ENCODE data around the gene ZNF516. TPM values are rescaled to one million over a fixed set of nuclear protein-coding genes. Genes with fewer than 3 reads are reported as not detected.

Gene ZNF516
- total and polyA plus RNA-seq, 7 experiments from 2014 or later = 1.9 to 60.4 (median 21.7) TPM

DNA sequence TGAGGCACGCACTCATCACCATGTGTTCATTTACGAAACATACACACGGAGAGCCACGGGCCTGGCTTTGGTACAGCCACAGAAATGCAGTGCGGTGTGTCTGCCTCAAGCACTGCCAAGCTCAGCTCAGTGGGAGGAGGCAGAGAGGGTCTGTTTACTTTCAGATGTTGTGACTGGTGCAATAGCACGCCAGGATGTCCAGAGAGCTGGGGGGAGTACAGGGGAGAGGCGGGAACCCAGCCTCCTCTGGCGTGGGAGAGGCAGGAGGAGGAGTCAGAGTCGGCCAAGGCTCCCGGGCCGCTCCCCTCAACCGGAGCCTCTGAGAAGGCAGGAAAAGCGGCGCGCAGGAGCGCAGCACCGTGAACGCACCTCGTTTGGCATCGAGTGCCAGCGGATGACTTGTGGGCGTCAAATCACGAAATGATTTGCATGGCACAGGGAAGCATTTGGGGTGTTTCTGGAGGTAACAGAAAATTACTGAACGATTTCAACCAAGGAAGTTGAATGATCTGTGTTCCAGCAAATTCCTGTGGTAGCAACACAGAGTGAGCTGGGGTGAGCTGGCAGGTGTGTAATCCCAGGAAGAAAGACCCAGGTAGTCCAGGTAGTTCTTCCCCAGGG, 143.0 kb downstream of the ZNF516 start:
- H3K4me1 ChIP-seq (ENCODE audit: control insufficient read depth in 2 of 2, insufficient read depth in 2 of 2, low read length in 2 of 2) = peaks cover 0 to 3% of the 10 kb centered on the region in 2 donors
- peaks cover 0 to 3% (median 0%) of the 10 kb centered on the region in 3 experiments for H3K36me3 ChIP-seq (ENCODE audit: control insufficient read depth in 2 of 3, insufficient read depth in 3 of 3, low read length in 3 of 3)
- no peaks in the 10 kb centered on the region for H3K27me3 ChIP-seq (ENCODE audit: control insufficient read depth in 2 of 2, insufficient read depth in 2 of 2, low read length in 2 of 2)
- H3K27ac Mint-ChIP-seq = peak overlapping the region in 1 of 9 donors; percentile 47
- POLR2A ChIA-PET = interaction anchor here (0.6 kb wide), 1 partner anchor 1720 kb away, joined by 3 read pairs; no protein-coding TSS in a partner anchor
- H3K9me3 Mint-ChIP-seq = peaks cover 0 to 18% (median 6%) of the 10 kb centered on the region in 11 donors
- intact Hi-C loops (cut with micrococcal nuclease) = no loop called here
- peaks cover 4 to 9% (median 7%) of the 10 kb centered on the region in 7 donors for H3K4me1 Mint-ChIP-seq
- no peaks in the 10 kb centered on the region for H3K9me3 ChIP-seq (ENCODE audit: control insufficient read depth in 2 of 3, low read length in 3 of 3)
- no peak overlapping the region for H3K4me3 ChIP-seq (ENCODE audit: low read length)
- peak overlapping the region in 1 of 10 donors; percentile 29 for H3K4me3 Mint-ChIP-seq
- H3K27me3 Mint-ChIP-seq = peaks cover 0 to 9% (median 0%) of the 10 kb centered on the region in 5 donors
- peaks cover 0 to 22% (median 11%) of the 10 kb centered on the region in 5 donors for H3K36me3 Mint-ChIP-seq
- ATAC-seq (no peak), DNase-seq (no peak)
- CTCF ChIA-PET = no interaction called here
- H3K27ac ChIP-seq (ENCODE audit: low read depth, low read length) = no peak overlapping the region

DNA sequence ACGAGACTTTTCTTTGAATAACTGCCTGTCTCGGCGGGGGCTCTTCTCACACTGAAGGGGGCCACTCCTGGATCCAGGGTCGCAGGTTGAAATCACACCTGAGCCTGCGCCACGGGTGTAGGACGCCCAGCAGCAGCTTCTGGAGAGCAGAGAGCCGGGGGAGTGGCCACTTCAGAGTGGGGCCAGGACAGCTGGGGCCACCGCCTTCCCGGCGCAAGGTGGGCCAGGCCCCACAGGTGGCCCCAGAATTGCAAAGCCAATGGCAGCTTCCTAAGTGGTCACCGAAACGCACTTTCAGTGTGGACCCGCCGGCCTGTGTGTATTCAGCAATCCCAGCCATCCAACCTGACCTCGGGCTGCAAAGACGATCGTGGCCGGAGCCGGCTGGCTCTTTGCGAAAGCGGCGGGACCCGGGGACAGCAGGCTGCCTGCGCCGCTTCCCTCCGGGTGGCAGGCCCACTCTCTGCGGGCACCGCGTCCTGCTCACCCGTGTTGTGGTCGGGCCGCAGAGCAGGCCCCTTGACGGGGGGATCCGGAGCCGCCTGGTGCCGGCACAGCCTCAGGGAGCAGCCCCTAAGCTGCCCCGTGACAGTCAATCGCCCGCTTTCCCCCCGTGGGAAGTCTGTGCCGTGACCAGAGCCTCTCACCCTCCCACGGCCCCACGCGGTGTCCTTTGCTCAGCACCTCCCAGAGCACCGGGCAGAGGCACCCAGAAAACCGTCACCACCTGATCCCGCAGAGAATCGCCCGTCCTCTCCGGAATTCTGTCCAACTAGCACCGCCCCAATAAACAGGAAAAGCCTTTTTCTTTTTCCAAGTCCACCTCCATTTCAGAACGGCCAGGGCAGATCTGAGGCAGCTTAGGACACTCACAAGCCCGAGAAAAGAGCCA, 144.7 kb downstream of the ZNF516 start:
- peaks cover 0 to 3% of the 10 kb centered on the region in 2 donors for H3K4me1 ChIP-seq (ENCODE audit: control insufficient read depth in 2 of 2, insufficient read depth in 2 of 2, low read length in 2 of 2)
- Mint-ChIP-seq H3K36me3 (peaks cover 0 to 16% (median 6%) of the 10 kb centered on the region in 5 donors), H3K27me3 (peaks cover 0 to 9% (median 0%) of the 10 kb centered on the region in 5 donors), H3K9me3 (peaks cover 0 to 18% (median 6%) of the 10 kb centered on the region in 11 donors), H3K4me3 (no peak overlapping the region), H3K4me1 (peaks cover 4 to 9% (median 7%) of the 10 kb centered on the region in 7 donors), H3K27ac (no peak overlapping the region)
- no peak overlapping the region for H3K4me3 ChIP-seq (ENCODE audit: low read length)
- ATAC-seq = no peak
- no peak for DNase-seq
- CTCF ChIA-PET = interaction anchor here (0.6 kb wide), 2 partner anchors 38 to 353 kb away, joined by 3 read pairs; no protein-coding TSS in a partner anchor
- intact Hi-C loops (cut with micrococcal nuclease) = no loop called here
- H3K27ac ChIP-seq (ENCODE audit: low read depth, low read length) = no peak overlapping the region
- no peaks in the 10 kb centered on the region for H3K27me3 ChIP-seq (ENCODE audit: control insufficient read depth in 2 of 2, insufficient read depth in 2 of 2, low read length in 2 of 2)
- H3K9me3 ChIP-seq (ENCODE audit: control insufficient read depth in 2 of 3, low read length in 3 of 3) = no peaks in the 10 kb centered on the region
- POLR2A ChIA-PET = no interaction called here
- no peaks in the 10 kb centered on the region for H3K36me3 ChIP-seq (ENCODE audit: control insufficient read depth in 2 of 3, insufficient read depth in 3 of 3, low read length in 3 of 3)

DNA sequence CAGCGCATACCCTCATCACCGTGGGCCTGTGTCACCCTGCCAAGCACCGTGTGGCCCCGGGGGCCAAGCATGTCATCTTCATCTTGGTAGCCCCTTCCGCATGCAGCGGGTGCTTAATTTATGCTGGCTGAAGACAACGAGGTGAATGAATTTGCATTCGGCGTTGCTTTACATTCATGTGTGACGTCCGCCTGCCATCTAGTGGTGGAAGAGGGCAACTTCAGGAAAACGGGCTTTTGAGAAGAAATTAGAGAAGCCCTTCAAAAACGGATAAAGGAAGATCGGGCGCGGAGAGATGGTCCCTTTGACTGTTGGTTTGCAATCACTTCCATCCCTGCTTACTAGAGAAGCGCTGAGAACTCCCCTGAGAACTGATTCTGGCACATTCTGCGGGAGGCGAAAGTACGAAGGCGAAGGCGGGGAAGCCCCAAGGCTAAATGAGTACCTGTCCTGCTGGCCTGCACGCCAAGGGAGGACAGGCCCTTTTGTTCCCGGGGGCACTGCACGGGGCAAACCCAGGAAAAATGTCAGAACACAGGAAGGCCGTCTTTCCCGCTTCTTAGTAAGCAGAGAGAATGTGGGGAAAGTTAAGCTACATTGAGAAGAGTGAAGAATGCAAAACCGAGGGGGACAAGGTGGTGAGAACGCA, 145.9 kb downstream of the ZNF516 start:
- intact Hi-C loops (cut with micrococcal nuclease) = loop anchor here (1.0 to 10.0 kb wide), 7 partner anchors 464 to 1994 kb away; no protein-coding TSS in a partner anchor
- no peak overlapping the region for H3K27ac ChIP-seq (ENCODE audit: low read depth, low read length)
- H3K4me1 Mint-ChIP-seq = peaks cover 4 to 9% (median 7%) of the 10 kb centered on the region in 7 donors
- H3K4me3 Mint-ChIP-seq = peak overlapping the region in 5 of 10 donors; percentile 4 to 49 (median 12)
- H3K36me3 Mint-ChIP-seq = peaks cover 0 to 8% (median 1%) of the 10 kb centered on the region in 5 donors
- DNase-seq = peak in 8 of 9 donors; percentile 42 to 70 (median 60)
- H3K36me3 ChIP-seq (ENCODE audit: control insufficient read depth in 2 of 3, insufficient read depth in 3 of 3, low read length in 3 of 3) = no peaks in the 10 kb centered on the region
- ChIA-PET POLR2A (no interaction called here), CTCF (no interaction called here)
- no peaks in the 10 kb centered on the region for H3K27me3 ChIP-seq (ENCODE audit: control insufficient read depth in 2 of 2, insufficient read depth in 2 of 2, low read length in 2 of 2)
- H3K4me1 ChIP-seq (ENCODE audit: control insufficient read depth in 2 of 2, insufficient read depth in 2 of 2, low read length in 2 of 2) = peaks cover 0 to 3% of the 10 kb centered on the region in 2 donors
- peak overlapping the region in 2 of 9 donors; percentile 5 to 39 for H3K27ac Mint-ChIP-seq
- H3K9me3 ChIP-seq (ENCODE audit: control insufficient read depth in 2 of 3, low read length in 3 of 3) = no peaks in the 10 kb centered on the region
- H3K27me3 Mint-ChIP-seq = peaks cover 0 to 9% (median 0%) of the 10 kb centered on the region in 5 donors
- peaks cover 0 to 14% (median 4%) of the 10 kb centered on the region in 11 donors for H3K9me3 Mint-ChIP-seq
- ATAC-seq = peak; percentile 68
- H3K4me3 ChIP-seq (ENCODE audit: low read length) = no peak overlapping the region

DNA sequence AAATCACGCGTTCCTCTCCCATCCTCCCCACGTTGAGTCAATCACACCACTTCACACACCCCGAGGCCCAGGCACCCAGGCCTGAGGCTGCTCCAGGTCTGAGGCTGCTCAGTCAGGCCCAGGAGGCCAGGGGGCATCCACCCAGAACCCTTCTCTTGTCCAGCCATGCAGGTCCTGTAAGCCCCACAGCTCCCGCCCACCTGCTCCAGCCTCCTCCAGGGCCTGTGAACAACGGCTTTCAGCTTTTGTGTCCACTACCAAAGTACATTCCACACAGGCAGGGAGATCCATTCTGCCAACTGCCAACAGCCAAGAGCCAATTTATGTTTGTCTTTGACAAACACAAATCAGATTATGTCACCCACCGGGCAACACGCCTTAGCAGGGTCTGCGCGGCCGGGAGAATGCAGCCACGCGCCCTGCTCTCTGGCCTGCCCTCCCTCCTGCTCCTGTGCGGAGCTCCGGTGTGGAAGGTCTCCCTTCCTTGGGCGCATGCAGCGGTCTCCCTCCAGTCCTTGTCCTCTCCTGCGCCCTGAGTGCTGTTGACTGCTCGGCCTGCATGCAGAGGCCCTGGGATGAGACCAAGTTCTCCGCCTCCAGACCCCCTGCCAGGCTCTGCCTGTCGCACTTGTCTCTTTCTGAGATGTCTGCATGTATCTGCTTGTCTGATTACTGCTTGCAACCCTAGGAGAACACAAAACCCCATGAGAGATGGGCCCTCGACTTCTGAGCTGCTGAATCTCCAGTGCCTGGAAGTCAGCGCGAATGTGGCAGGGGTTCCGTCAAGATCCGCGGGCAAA, 146.6 kb downstream of the ZNF516 start:
- Mint-ChIP-seq H3K4me1 (peaks cover 4 to 9% (median 7%) of the 10 kb centered on the region in 7 donors), H3K36me3 (peaks cover 0 to 6% (median 0%) of the 10 kb centered on the region in 5 donors), H3K27ac (peak overlapping the region in 2 of 9 donors; percentile 5 to 39), H3K4me3 (peak overlapping the region in 2 of 10 donors; percentile 9 to 49), H3K9me3 (peaks cover 0 to 6% (median under 1%) of the 10 kb centered on the region in 11 donors), H3K27me3 (peaks cover 0 to 9% (median 0%) of the 10 kb centered on the region in 5 donors)
- H3K27ac ChIP-seq (ENCODE audit: low read depth, low read length) = no peak overlapping the region
- no peaks in the 10 kb centered on the region for H3K36me3 ChIP-seq (ENCODE audit: control insufficient read depth in 2 of 3, insufficient read depth in 3 of 3, low read length in 3 of 3)
- DNase-seq (peak in 2 of 9 donors; percentile 6 to 8), ATAC-seq (no peak)
- H3K4me1 ChIP-seq (ENCODE audit: control insufficient read depth in 2 of 2, insufficient read depth in 2 of 2, low read length in 2 of 2) = peaks cover 0 to 3% of the 10 kb centered on the region in 2 donors
- CTCF ChIA-PET = interaction anchor here (0.9 kb wide), 1 partner anchor 1401 kb away, joined by 3 read pairs; no protein-coding TSS in a partner anchor
- no peaks in the 10 kb centered on the region for H3K9me3 ChIP-seq (ENCODE audit: control insufficient read depth in 2 of 3, low read length in 3 of 3)
- intact Hi-C loops (cut with micrococcal nuclease) = loop anchor here (1.0 to 10.0 kb wide), 7 partner anchors 464 to 1994 kb away; no protein-coding TSS in a partner anchor
- no peak overlapping the region for H3K4me3 ChIP-seq (ENCODE audit: low read length)
- H3K27me3 ChIP-seq (ENCODE audit: control insufficient read depth in 2 of 2, insufficient read depth in 2 of 2, low read length in 2 of 2) = no peaks in the 10 kb centered on the region
- POLR2A ChIA-PET = no interaction called here

DNA sequence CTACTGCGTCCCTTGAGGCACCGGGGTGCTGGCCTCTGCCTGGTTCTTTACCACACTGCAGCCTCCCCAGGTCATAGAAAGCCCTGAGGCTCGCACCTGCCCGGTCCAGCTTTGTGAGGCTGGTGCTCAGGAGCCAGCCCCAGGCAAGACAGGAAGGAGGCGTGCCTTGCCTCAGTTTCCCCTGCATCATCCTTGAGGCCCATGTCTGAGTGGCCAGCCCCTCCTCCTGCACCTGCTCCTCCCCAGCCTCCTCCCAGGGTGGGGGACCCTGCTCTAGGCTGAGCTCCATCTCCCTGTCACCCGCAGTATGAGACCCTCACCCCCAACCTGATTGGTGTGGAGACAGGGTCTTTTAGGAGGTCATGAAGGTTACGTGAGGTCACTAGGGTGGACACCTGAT, 147.7 kb downstream of the ZNF516 start:
- intact Hi-C loops (cut with micrococcal nuclease) = loop anchor here in 1 of 2 donors (10.0 kb wide), 1 partner anchor 1993 kb away; no protein-coding TSS in a partner anchor
- H3K27me3 ChIP-seq (ENCODE audit: control insufficient read depth in 2 of 2, insufficient read depth in 2 of 2, low read length in 2 of 2) = no peaks in the 10 kb centered on the region
- Mint-ChIP-seq H3K4me1 (peaks cover 4 to 9% (median 7%) of the 10 kb centered on the region in 7 donors), H3K4me3 (no peak overlapping the region), H3K9me3 (no peaks in the 10 kb centered on the region), H3K36me3 (no peaks in the 10 kb centered on the region), H3K27ac (no peak overlapping the region), H3K27me3 (peaks cover 0 to 9% (median 0%) of the 10 kb centered on the region in 5 donors)
- POLR2A ChIA-PET = no interaction called here
- no peak overlapping the region for H3K4me3 ChIP-seq (ENCODE audit: low read length)
- H3K9me3 ChIP-seq (ENCODE audit: control insufficient read depth in 2 of 3, low read length in 3 of 3) = no peaks in the 10 kb centered on the region
- no peak for DNase-seq
- H3K36me3 ChIP-seq (ENCODE audit: control insufficient read depth in 2 of 3, insufficient read depth in 3 of 3, low read length in 3 of 3) = no peaks in the 10 kb centered on the region
- no peak overlapping the region for H3K27ac ChIP-seq (ENCODE audit: low read depth, low read length)
- H3K4me1 ChIP-seq (ENCODE audit: control insufficient read depth in 2 of 2, insufficient read depth in 2 of 2, low read length in 2 of 2) = peaks cover 0 to 3% of the 10 kb centered on the region in 2 donors
- CTCF ChIA-PET = no interaction called here
- ATAC-seq = no peak

Measured in naive thymus-derived CD4-positive, alpha-beta T cell (primary cell).